ENCODE measurements around the gene L1CAM.

The L1CAM gene

DNA sequence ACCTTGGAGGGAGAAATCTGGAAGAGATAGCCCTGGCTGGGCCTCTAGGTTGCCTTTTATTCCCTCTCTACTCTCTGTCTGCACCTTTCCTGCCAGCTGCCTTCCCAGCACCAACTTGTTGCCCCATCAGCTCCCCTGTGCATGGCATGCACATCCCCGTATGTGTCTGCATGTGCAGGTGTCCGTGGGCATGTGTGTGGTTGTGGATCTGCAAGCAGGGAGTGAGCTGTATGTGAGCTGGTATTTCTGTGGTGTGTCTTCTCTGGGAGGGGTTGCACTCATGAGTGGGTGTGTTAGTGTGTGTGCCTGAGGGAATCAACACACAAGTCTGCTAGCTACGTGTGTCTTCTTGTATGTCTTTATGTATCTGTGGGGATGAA, 9.9 kb downstream of the L1CAM start:
- FAIRE-seq = no peak

DNA sequence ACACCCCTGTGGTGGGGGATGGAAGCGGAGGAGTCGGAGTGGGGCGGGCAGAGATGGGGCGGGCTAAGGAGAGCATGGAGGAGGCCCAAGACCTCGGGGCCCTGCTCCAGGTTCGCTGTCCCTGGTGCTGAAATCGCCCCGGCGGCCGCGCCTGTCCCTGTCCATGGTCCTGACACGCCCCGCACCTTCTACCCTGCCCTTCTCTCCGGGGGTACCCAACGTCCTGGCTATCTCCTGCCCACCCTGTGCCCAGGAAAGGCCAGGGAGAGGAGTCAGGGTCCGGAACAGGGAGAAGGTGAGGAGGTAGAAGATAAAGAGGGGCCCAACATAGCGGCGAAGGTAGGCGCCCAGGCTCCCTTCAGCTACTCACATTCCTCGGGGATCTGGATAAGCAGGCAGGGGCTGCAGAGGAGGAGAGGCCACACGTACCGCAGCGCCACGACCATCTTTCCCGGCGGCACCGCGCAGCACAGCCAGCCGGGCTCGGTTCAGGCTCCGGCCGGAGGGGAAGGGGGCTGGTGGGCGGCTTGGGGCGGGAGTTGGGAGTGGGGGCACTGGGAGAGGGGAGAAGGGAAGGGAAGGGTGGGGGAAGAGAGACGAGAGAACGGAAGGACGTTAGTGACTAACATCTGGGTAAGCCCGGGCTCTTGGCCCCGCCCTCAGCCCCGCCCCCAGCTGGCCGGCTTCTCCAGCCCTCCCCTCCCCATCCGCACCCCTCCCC, 10.4 kb downstream of the L1CAM start:
- no peak for FAIRE-seq

DNA sequence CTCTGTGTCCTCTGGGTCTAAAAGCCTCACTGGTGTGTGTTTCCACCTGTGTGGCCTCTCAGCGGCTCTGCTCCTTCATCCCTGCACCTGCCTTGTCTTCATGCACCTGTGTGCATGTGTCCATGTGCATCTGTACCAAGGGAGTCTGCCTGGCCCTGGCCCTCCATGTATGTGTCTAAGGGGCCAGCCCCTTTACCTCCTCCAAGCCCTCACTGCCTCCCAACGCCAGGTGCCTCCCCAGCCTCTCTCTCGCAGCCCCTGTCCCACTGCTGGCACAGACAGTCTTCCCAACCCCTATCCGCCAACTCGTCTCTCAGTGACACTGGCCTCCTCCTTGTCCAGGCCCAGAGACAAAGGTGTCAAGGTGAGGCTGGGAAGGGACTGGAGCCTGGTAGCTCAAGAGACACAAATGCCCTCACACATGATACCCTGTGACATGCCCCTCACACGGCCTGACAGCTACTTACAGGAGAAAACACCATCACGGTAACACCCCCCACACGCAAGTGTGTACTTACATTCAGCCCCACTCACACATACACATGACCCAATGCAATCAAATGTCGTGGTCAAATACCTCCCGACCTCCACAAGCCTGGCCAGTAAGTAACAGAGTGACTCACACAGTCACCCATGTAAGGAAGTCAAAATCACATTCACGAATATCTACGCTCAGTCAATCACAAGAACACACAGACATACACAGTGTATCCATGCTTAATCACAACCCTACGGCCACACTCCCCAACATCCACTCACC, 11.4 kb downstream of the L1CAM start:
- FAIRE-seq = no peak

DNA sequence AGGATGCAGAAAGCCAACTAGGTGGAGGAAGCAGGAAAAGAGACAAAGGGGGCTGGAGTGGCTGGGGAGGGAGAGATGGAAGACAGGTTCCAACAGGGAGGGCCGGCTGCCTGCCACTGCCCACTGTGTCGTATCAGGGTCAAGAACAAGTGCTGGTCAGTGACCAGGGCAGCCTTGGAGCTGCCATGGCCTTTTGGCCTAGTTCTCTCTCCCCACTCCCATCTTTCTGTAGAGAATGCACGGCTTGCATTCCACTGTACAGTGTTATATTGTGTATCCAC, 11.9 kb downstream of the L1CAM start:
- no peak for FAIRE-seq

DNA sequence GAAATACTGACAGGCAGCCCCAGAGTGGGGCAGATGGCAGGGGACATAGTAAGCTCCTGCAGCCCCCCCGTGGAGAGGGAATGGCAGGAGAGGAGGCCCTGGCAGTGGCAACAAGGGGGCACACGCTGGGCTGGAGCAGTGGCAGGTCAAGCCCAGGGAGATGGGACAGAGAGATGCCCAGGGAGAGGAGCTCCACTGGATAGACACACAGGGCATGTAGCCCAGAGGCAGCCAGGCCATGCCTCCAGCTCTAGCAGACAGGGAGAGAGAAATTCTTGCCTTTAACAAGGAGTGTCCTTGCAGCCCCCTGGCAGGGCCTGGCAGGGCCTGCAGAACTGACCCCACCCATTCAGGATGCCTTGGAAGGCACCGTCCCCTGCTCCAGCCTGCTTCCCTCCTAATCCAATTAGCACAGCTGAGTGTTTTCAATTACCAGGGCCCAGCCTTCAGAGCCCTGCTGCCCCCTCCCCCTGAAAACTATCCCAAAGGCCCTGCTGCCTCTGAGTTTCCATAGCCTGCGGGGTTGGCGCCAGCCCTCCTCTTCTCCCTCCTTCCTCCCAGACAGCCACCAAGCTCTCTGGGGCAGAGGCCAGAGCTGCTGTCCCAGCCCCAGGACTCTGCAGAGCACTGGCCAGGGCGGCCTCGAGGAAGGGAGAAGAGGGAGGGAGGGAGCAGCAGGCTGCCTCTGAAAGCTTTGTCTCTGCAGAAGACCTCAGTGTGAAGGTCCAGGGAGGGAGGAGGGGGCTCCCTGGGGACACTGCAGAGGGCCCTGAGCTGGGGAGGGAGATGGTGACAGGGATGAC, 12.5 kb downstream of the L1CAM start:
- no peak for FAIRE-seq

DNA sequence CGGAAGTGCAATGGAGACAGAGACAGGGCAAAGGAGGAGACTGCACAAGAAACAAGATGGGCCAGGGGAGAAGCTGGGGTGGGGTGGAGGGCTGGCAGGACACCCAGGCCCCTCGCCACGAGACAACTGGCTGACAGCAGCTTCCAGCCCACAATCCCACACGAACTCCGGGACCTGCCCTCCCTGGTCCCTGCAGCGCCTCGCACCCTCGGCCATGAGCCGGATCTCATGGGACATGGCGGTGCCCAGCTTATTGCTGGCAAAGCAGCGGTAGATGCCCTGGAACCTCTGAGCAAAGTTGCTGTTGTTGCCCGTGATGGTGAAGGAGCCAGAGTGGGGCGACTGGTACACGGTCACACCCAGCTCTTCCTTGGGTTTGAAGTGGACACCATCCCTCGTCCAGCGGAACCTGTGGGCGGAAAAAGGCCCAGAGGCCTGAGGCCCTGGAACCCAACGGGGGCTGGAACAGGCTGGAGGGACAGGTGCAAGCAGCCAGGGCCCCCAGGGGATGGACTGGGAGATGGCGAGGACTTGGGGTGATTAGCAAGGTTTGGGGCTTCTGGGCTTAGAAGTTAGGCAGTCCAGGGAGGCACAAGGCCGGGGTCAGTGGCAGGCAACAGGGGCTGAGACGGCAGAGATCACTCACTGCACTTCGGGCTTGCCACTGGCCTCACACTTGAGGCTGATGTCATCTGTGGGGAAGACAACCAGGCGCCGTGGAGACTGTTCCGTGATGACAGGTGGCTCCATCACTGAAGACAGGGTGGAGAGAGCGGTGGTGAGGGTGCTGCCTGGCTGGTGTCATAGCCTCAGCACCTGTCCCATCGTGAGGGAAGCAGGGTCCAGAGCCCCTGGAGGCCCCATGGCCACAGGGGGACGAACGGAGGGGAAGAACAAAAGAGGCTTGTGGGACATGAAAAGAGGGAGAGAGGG, 13.8 kb downstream of the L1CAM start:
- no peak for FAIRE-seq

DNA sequence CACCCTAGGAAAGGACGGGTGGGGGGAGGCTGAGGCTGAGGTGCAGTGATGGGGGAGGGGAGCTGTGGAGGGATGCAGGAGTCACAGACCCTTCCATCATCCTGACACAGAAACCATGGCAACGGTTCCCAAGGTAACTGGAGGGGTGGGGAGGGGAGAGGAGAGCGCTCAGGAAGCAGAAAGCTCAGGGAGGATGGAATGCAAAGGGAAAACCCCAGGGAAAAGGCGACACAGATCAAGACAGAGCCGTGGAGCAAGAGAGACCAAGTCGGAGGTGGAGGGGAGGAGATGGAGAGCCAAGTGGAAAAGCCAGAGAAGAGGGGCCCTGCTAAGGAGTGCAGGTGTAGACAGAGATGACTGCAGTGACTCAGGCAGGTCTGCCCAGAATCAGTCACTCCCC, 14.5 kb downstream of the L1CAM start:
- FAIRE-seq = no peak

DNA sequence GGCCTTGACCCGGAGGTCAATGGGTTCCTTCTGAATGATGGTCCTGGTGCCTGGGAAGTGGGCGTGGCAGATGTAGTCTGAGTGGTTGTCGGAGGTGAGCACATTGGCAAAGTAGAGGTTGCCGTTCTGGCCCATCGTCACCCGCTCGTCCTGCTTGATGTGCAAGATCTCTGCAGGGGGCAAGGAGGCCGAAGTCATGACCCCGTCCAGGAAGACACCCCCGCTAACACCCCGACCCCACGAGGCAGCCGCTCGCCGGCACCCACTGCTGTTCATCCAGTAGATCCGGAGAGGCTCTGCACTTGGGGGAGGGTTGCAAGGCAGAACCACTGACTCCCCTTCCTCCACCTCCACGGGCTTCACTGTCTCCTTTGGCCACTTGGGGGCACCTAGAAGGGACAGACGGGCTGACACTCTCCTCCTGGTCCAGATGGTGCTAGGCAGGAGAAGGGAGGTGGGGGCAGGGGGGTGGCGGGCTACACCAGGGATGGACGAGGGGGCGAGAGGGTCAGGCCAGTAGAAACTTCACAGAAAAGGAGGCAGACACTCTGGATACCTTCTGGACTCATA, 15.1 kb downstream of the L1CAM start:
- no peak for FAIRE-seq

DNA sequence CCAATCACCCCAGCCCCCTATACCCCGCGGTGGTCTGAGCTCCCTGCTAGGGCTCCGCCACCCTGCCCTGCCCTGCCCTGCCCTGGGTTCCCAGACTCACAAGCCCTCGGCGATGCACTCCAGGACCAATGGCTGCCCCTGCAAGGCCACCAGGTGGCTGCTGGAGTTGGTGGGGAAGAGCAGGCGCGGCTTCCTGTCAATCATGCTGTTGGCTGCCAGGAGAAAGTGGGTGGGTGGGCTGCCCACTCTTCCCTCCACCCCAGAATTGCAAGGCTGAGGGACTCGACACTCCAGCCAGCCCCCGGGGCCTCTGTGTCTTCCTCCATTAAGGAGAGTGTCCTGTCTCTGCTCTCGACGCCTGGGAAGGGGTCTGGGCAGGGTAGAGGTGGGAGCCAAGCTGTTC, 15.7 kb downstream of the L1CAM start:
- FAIRE-seq = no peak

DNA sequence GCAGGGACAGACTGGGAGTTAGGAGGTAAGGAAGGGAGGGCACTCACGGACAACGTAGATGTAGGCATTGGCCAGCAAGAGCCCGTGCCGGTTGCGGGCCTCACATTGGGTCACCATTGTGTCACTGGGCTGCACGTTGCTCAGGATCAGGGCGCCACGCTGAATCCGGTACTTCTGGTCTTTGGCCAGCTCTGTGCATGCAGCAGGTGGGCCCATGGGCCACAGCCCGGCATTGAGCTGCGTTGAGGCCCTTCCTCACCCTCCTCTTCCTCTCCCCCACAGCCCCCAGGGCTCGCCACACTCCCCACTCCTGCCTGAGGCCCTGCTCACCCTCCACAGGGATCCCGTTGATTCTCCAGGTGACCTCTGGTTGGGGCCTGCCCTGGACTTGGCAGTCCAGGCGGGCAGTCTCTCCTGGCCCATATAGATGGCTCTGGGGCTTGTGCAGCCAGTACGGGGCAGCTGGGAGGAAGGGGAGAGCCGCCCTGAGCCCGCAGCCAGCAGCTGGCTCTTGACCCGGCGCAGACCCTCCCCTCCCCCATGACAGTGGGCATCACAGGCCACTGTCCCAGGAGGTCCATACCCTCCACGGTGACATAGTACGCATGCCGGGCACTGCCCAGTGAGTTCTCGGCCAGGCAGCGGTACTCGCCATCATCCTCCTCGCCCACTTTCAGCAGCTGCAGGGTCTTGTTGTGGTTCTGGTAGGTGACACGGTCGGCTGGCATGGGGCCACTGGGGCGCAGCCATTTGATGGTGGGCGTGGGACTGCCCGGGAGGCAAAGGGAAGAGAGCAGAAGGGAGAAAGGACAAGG, 16.3 kb downstream of the L1CAM start:
- no peak for FAIRE-seq

DNA sequence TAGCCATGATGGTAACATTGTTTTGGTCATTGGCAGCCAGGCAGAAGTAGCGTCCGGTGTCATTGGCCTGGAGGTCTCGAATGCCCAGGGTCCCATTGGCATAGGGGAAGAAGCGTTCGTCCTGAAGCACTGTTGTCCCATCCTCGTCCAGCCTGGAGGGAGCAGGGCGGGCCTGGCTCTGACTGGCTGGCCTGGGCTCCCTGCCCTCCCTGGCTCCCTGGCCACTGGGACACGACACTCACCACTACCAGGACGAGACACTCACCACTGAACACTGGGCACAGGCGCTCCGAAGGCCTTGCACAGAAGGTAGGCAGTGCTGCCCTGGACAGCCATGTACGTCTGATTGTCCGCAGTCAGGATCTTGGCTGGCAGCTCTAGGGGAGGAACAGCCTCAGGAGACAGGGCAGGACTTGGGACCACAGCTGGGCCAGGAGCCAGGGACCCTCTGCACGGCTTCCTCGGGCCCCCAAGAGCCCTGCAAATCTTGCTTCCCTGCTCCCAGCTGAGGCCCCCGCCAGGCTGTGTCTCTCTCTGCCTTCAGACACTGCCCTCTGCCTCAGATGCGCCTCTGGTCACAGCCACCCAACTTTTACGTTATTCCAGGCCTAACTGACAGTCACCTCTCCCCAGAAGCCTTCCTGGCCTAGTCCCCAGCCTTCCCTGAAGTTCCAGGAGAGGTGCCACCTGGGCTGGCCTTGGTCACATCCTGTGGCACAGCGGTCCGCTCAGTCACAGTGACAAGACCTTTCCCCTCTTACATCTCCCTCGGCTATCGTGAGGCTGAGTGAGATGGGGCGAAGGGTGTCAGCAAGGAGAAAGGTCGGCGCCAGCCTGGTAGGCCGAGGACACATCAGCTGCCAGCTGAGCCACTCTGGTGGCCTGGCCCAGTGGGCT, 17.1 kb downstream of the L1CAM start:
- no peak for FAIRE-seq

DNA sequence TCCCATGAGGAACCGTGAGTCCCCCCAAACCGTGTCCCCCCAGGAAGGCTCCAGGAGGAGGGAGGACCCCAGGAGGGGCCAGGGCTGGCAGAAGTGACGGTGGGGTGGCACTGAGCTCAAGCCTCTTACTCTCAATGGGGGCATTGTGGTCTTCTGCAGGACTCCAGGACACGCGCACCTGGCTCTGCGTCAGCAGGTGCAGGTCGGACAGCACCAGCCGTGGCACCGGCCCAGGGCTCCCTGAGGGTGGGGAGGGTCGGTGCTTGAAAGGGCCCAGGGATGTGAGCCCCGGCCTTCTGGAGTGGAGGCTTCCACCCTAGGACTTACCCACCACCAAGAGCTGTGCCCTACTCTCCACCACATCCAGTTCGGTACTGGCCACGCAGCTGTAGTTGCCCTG, 18.3 kb downstream of the L1CAM start:
- FAIRE-seq = no peak

DNA sequence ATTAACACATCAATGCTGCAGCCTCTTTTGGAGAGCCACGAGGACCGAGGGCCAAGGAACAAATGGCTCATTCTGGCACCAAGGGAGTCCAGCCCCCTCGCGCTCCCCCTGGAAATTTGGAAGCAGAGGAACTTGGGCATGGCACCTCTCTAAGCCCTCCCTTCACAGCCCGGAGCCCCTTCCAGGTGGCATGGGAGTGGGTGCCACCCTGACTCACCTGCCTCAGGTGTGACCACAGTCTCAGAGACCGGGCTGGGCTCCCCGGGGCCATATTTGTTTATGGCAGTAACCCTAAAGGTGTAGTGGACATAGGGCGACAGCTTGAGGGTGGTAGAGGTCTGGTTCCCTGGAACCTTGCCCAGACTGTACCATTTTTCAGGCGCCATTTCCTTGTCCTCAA, 18.8 kb downstream of the L1CAM start:
- FAIRE-seq = no peak

DNA sequence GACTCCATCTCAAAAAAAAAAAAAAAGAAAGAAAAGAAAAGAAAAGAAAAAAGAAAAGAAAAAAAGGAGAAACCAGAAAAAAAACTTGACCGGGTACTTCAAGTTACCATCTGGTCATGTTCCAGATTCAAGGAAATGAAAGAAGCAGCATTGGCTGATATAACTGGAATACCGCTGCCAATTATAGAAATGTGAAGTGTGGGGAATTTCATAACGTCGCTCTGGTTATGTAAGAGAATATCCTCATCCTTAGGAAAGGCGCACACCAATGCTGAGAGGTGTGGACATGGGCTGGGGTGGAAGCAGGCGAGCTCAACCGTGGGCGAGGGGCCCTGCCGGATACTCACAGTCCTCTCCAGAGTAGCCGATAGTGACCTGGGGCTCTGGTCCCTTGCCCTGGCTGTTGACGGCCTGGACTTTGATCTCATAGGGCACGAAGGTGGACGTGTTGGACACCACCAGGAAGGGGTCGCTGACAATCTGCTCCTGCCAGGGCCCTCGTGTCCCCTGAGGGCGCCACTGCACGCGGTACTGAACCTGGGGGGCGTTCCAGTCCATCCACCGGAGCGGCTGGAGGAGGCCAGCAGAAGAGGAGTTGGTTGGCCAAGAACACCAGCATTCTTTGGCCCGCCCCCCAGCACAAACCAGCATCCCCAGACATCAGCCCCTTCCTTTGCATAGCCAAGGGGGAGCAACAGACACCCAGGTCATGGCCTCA, 19.5 kb downstream of the L1CAM start:
- no peak for FAIRE-seq

DNA sequence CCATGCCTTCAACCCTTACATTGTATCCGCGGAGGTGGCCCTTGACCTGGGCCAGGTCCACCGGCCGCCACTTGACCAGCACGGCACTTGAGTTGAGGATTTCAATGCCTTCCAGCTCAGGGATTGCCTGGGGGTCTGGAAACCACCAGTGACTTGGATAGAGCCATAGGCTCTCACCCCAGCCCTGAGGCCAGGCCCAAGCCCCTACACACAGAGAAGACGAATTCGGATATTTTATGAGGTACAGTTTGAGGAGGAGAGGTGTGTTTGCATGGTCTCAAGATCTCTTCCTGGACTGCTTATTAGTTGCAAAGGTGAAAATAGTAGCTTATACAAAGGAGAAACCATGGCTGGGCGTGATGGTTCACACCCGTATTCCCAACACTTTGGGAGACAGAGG, 20.3 kb downstream of the L1CAM start:
- FAIRE-seq = no peak

DNA sequence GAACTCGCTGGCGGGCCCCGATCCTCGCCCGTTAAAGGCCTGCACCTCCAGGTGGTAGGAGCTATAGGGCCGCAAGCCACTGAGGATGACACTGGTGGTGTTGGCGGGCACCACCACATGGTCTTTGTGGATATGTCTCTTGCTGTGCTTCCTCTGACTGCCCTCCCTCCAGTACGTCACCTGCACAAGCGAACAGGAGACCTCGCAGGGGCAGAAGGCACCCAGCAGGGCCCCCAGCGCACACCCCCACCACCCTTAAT, 20.7 kb downstream of the L1CAM start:
- FAIRE-seq = no peak

DNA sequence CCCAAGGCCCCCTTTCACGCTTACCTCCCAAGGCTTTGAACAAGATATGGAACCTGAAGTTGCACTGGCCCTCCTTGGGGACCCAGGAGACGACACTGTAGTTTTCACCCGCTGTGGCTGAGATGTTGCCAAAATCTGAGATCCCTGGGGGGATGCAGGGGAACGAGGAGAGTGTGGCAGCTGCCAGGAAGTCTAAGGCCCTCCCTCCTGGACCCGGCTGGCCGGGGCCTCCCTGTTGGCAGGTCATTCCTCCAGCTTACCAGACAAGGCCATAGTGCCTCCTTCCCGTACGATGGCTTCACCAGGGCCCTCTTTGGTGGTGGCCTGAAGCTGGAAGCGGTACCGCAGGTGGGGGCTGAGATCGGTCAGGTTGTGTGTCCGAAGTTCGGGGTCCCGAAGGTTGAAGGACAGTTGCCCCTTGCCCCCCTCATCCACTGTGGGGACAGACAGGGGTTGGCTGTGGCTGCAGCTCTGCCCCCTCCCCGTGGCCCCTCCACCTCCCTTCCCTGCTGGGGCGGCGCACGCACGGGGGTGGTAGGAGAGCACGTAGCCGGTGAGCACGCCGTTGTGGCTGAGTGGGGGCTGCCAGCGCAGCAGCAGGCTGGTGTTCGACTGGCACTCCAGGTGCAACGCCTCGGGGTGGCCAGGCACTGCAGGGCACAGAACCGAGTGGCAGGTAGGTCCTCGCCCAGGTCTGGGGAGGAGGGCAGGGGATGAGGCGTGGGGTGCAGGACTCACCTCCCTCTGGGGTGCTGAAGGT, 21.2 kb downstream of the L1CAM start:
- no peak for FAIRE-seq

DNA sequence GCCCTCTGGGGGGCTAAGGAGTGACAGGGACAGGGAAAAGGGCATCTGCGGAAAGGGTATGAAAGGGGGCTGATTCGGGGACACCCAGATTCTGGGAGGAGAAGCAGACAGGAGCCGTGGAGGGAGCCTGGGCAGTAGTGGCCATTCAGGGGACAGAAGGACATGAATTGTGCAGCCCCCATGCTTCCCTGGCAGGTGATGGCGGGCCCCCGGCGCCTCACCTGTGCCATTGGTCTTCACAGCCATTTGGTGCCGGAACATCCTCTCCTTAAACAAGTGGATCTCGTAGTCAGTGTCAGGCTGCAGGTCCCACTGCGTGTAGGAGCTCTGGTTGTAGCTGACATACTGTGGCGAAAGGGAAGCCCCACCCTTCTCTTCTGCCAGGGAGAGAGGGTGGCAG, 21.9 kb downstream of the L1CAM start:
- no peak for FAIRE-seq

DNA sequence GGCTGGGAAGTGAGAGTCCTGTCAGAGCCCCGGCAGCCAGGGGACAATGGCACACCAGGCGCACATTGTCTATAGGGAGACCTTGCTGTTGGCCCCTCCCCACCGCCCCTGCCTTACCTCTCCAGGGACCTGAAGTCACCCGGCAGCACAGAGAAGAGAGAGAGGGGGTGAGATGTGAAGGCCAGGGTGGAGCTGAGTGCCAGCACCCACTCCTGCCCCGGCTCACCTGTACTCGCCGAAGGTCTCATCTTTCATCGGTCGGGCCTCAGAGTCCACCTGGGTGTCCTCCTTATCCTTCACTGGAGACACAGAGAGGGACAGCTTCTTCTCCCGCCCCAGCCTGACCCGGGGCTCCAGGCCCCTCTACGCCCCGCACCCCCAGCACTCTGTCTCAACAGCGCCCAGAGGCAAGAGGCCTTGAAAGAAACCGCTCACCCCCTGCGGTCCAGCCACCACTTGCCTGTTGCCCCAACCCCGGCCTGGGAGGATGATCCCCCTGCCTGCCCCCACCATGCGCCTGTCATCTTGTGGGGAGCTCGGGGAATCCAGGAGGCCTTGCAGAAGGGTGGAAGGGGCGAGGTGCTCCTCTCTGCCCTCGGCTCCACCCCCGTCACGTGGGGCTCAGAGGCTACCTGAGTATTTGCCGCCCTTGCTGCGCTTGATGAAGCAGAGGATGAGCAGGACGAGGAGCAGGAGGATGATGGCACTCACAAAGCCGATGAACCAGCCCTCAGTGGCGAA, 22.6 kb downstream of the L1CAM start:
- no peak for FAIRE-seq
